ENCODE measurements around the gene RGCC.
"Not testable (repeated sequence)": the region's sequence is repeated elsewhere in the genome, so short reads cannot be mapped to it uniquely, and the experiment has no call there.

Gene RGCC

GRCh38 chr13:41490371-41491015 is 33.1 kb downstream of the RGCC start:
- no peak for DNase-seq (ENCODE audit: low spot score)

GRCh38 chr13:41491436-41491835 is 34.1 kb downstream of the RGCC start:
- DNase-seq (ENCODE audit: low spot score): no peak

- DNase-seq (ENCODE audit: low spot score): no peak
Observed at GRCh38 chr13:41492432-41493260, 35.3 kb downstream of the RGCC start.

GRCh38 chr13:41494202-41494601 is 36.9 kb downstream of the RGCC start:
- no peak for DNase-seq (ENCODE audit: low spot score)

- DNase-seq (ENCODE audit: low spot score): no peak
Observed at GRCh38 chr13:41495044-41495443, 37.7 kb downstream of the RGCC start.

GRCh38 chr13:41496420-41497234 is 39.3 kb downstream of the RGCC start:
- peak; percentile 69 for DNase-seq (ENCODE audit: low spot score)

GRCh38 chr13:41497436-41497835 is 40.1 kb downstream of the RGCC start:
- DNase-seq (ENCODE audit: low spot score): no peak

GRCh38 chr13:41499452-41499851 is 42.1 kb downstream of the RGCC start:
- no peak for DNase-seq (ENCODE audit: low spot score)

- DNase-seq (ENCODE audit: low spot score): no peak
Observed at GRCh38 chr13:41500511-41500910, 43.2 kb downstream of the RGCC start.

- DNase-seq (ENCODE audit: low spot score): no peak
Observed at GRCh38 chr13:41501281-41501680, 43.9 kb downstream of the RGCC start.

- DNase-seq (ENCODE audit: low spot score): no peak
Observed at GRCh38 chr13:41502031-41502430, 44.7 kb downstream of the RGCC start.

GRCh38 chr13:41502673-41503072 is 45.3 kb downstream of the RGCC start:
- DNase-seq (ENCODE audit: low spot score): no peak

- no peak for DNase-seq (ENCODE audit: low spot score)
Observed at GRCh38 chr13:41503356-41503755, 46.0 kb downstream of the RGCC start.

- DNase-seq (ENCODE audit: low spot score): not testable (repeated sequence)
Observed at GRCh38 chr13:41504657-41505056, 47.3 kb downstream of the RGCC start.

- peak; percentile 94 for DNase-seq (ENCODE audit: low spot score)
Observed at GRCh38 chr13:41505209-41505835, 48.0 kb downstream of the RGCC start.

- no peak for DNase-seq (ENCODE audit: low spot score)
Observed at GRCh38 chr13:41506312-41506711, 49.0 kb downstream of the RGCC start.

- DNase-seq (ENCODE audit: low spot score): no peak
Observed at GRCh38 chr13:41509971-41510370, 52.6 kb downstream of the RGCC start.

- DNase-seq (ENCODE audit: low spot score): no peak
Observed at GRCh38 chr13:41511827-41512226, 54.5 kb downstream of the RGCC start.

GRCh38 chr13:41512441-41512840 is 55.1 kb downstream of the RGCC start:
- DNase-seq (ENCODE audit: low spot score): no peak

- no peak for DNase-seq (ENCODE audit: low spot score)
Observed at GRCh38 chr13:41513600-41513999, 56.2 kb downstream of the RGCC start.

- no peak for DNase-seq (ENCODE audit: low spot score)
Observed at GRCh38 chr13:41514853-41515395, 57.6 kb downstream of the RGCC start.

Data from AG08395 (cell line).